NCI-H2029 treated with DMSO at 0.1 percent for 48 hours (cell line): ENCODE measurements around the gene GPR39.

ENCODE experiments used
- DNase-seq: peaks from one replicate; lab custom pipeline; 2025; lab: John Stamatoyannopoulos, UW

The GPR39 gene

GRCh38 chr2:132414081-132414480, 2.5 kb upstream of the GPR39 start:
- DNase-seq: no peak

DNA sequence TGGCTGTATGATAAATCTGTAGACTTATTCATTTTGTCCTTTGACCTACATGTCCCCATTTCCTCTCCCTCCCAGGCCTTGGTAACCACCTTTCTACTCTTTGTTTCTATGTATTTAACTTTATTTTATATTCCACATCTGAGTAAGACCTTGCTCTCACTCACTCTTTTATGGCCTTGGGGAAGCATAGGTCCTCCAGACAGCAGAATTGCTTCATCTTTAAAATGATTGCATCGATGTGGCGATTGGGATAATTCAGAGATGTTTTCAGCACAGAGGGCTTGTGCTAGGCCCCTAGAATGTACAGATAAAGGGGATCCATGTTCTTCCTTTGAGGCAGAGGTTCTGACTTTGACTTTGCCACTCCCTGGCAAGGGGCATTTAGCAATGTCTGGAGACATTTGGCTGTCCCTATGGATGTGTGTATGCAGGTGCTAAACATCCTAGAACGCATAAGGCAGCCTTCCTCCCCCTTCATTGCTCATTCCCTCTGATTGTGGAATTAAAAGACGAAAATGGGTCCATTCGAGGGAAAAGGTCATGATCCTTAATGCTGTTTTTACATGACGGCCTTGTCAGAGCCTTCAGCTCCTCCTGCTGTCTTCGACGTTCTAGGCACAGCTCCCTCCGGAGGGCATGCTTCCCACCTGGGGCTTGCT, 1.2 kb upstream of the GPR39 start:
- DNase-seq: no peak

GRCh38 chr2:132415915-132416722, 486 bp upstream of the GPR39 start:
- DNase-seq: peak; percentile 58

GRCh38 chr2:132417430-132418035, 928 bp downstream of the GPR39 start:
- DNase-seq: no peak

DNA sequence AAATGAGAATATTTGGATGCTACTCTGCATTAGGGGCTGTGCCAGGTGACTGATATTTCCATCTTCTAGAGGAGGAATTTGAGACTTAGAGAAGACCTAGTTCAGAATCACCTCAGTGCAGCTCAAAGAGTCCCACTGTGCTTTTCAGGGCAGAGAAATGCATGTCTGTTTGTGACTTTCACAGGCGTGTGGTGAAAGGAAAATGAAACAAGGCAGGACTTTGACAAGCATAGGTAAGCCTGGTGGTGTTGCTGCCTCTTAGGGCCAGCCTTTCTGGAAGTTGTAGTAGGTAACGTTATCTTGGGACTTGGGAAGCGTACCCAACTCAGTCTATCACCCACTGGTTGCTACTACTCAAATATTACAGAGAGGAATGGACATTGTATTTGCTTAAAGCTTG, 2.6 kb downstream of the GPR39 start:
- no peak for DNase-seq

GRCh38 chr2:132419941-132420340, 3.3 kb downstream of the GPR39 start:
- DNase-seq: no peak

- no peak for DNase-seq
Observed at GRCh38 chr2:132420816-132421805, 4.5 kb downstream of the GPR39 start.

GRCh38 chr2:132422736-132423135, 6.1 kb downstream of the GPR39 start:
- no peak for DNase-seq

GRCh38 chr2:132424526-132425121, 8.0 kb downstream of the GPR39 start:
- no peak for DNase-seq

DNA sequence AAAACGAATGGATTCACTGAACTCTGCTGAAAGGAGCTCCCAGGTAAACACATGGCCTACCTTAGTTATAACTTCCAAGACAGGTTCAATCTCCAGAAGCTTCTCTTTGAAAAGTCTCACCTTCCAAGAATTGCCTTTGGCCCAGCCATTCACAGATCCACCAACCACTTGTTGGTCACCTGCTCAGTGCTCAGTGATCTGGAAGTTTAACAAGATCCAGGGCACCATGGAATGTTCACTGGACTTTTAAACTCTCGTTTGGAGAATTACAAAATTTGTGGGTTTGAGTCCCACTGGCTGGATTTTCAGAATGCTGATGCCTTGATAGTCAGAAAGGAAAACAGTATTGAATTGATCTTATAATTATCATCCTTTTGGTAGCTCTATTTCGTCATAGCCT, 9.4 kb downstream of the GPR39 start:
- no peak for DNase-seq

GRCh38 chr2:132426656-132427055, 10.1 kb downstream of the GPR39 start:
- DNase-seq: no peak

DNA sequence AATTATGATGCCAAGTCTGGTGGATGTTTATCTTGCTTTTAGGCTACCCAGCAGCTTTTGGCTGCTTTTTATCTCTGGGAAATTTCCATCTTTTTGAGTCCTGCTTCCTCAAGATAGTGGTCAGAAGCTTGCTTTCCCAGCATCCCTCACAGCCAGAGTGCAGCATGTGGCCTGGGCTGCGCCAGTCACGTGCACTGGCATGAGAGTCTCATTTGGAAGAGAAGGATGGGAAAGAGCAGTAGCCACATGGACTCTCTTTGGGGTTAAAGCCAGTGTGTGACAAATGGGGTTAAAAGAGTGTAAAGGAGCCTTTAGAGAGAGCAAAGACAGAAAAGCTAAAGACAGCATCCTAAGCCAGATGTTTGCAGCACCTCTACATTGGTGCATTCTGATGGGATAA, 12.7 kb downstream of the GPR39 start:
- DNase-seq: no peak

DNA sequence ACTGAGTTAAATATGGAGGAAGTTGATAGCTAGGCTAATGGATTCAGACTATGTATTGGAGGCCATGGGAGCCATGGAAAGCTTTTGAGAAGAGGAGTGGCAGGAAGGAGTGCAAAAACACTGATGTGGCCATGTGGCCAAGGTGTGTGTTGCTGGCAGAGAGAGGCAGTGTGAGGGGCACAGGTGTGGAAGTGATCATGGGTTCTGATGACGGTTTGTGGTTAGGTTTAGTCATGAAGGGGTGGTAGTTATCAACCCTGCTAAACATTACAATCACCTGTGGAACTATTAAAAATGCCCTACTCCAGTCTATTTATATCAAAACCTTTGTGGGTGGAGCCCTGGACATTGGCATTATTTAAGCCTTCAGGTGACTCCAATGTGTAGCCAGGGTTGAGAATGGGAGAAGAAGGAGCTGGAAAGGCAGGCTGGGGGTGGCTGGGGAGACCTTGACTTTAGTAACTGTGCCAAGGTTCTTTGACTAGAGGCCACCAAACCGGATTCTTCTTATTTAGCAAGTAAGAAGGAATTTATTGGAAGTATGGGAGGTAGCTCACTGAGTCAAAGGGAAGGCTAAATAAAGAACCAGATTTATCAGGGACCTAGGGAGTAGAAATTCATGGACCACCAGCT, 13.5 kb downstream of the GPR39 start:
- DNase-seq: no peak

DNA sequence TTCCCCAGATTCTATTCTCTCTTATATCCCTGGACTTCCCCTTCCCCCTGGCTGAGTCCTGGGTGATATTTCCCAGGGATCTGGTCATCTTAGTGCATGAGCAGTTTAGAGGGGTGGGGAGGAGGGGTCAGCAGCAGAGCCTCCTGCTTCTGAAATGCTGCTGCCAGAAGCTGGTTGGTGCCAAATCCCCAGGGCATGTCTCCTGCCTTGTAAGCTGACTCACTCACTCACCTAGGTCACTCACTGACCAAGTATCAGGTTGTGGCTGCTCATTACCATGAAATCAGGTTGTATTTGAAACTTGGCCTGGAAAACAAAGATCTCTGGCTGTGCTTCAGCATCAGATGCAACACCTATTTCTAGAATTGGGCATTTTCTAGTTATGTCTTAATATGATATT, 14.3 kb downstream of the GPR39 start:
- no peak for DNase-seq

DNA sequence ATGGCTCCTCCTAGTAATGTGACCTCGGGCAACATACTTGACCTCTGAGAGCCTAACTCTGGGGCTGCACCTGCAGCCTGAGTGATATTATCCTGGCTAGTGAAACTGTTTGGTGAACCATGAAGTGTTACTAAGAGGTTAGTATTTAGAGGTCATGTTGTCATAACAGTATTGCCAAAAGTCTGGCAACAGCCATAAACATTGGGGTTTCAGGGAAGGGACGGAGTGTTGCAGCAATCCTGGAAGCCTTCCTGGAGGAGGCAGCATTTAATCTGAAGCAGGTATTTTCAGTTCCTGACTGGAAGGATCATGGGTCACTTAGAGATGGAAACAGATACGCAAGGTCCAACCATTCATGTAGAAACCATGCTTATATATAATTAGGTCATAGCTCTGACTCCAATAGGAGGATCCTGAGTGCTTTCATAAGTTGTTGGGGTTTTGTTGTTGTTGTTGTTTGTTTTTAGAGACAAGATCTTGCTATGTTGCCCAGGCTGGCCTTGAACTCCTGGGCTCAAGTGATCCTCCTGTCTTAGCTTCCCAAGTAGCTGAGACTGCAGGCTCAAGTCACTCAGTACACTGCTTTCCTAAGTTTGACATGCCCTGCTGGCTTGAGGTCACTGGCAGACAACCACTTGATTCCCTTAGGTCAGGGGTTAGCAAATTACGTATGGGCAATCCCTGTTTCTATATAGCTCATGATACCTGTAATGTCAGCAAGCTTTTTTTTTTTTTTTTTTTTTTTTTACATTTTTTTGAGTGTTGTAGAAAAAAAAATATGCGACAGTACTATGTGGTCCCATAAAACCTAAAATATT, 21.5 kb downstream of the GPR39 start:
- DNase-seq: no peak

- no peak for DNase-seq
Observed at GRCh38 chr2:132438691-132439090, 22.1 kb downstream of the GPR39 start.

GRCh38 chr2:132439703-132440398, 23.2 kb downstream of the GPR39 start:
- DNase-seq: no peak

- DNase-seq: no peak
Observed at GRCh38 chr2:132441051-132441450, 24.4 kb downstream of the GPR39 start.

DNA sequence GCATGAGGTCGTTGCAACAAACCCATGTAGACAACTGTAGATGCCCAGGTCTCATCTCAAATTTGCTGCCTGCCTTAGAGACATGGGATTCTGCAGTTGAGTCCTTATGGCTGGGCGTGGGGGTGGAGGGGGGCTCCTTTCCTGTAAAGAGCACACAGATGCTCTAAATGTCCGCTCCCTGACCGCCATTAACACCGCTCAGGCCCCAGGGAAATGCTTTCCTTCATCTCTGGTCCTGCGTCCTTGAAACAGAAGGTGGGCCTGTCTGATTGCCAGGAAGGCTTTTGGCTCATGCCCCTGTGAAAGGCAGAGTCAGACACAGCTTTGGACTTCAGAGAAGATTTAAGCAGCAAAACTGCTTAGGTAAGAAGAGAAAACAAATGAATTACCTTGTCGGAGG, 25.7 kb downstream of the GPR39 start:
- no peak for DNase-seq

DNA sequence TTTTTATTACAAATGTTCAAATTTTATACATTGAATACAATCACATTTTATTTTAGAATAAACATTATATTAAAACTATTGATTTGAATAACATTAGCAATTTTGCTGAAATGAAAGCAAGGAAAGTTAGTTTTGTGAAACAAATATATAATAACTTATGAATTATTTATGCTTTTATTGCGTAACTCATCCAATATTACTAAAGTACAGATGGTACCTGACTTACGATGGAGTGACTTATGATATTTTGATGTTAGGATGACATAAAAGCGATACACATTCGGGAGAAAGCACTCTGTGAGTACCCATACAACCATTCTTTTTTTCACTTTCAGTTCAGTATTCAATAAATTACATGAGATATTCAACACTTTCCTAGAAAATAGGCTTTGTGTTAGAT, 26.5 kb downstream of the GPR39 start:
- DNase-seq: no peak
